Erythroblast (primary cell): Measurements from ENCODE around the gene SNAPC3.

Experiments used
- DNase-seq, 2 experiments: peaks; one replicate each; lab custom pipeline; 2025; lab: John Stamatoyannopoulos, UW
- GATA1 ChIP-seq: IDR thresholded peaks from 2 replicates; pipeline ENCODE4 v1.6.1; 2011; ENCODE audit warnings: low read depth, mild to moderate bottlenecking, control low read depth, low read length, moderate library complexity
- POLR2A ChIP-seq: IDR thresholded peaks from 2 replicates; pipeline ENCODE4 v1.6.1; 2011; ENCODE audit warnings: mild to moderate bottlenecking, low read length

Gene SNAPC3

GRCh38 chr9:15491950-15492349 is 69.3 kb downstream of the SNAPC3 start:
- DNase-seq: no peak
- TF ChIP-seq GATA1 (no peak), POLR2A (no peak)

DNA sequence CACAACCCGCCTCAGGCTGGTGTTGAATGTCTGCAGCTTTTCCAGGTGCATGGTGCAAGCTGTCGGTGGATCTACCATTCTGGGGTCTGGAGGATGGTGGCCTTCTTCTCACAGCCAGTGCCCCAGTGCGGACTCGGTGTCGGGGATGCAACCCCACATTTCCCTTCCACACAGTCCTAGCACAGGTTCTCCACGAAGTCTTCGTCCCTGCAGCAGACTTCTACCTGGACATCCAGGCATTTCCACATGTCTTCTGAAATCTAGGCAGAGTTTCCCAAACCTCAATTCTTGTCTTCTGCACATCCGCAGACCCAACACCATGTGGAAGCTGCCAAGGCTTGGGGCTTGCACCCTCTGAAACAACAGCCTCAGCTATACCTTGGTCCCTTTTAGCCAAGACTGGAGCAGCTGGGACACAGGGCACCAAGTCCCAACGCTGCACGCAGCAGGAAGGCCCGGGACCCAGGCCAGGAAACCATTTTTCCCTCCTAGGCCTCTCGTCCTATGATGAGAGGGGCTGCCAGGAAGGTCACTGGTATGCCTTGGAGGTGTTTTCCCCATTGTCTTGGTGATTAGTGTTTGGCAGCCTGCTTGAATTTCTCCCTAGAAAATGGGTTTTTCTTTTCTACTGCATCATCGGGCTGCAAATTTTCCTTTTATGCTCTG is 69.9 kb downstream of the SNAPC3 start:
- TF ChIP-seq POLR2A (no peak), GATA1 (no peak)
- no peak for DNase-seq

GRCh38 chr9:15498246-15498995 is 75.7 kb downstream of the SNAPC3 start:
- TF ChIP-seq POLR2A (no peak), GATA1 (no peak)

GRCh38 chr9:15499139-15499538 is 76.5 kb downstream of the SNAPC3 start:
- no peak for DNase-seq
- TF ChIP-seq POLR2A: no peak
- TF ChIP-seq GATA1: no peak

More at GRCh38 chr9:15498246-15498995, 75.7 kb downstream of the SNAPC3 start:
- no peak for DNase-seq

GRCh38 chr9:15501179-15501578 is 78.5 kb downstream of the SNAPC3 start:
- TF ChIP-seq POLR2A (no peak), GATA1 (no peak)
- DNase-seq: no peak

DNA sequence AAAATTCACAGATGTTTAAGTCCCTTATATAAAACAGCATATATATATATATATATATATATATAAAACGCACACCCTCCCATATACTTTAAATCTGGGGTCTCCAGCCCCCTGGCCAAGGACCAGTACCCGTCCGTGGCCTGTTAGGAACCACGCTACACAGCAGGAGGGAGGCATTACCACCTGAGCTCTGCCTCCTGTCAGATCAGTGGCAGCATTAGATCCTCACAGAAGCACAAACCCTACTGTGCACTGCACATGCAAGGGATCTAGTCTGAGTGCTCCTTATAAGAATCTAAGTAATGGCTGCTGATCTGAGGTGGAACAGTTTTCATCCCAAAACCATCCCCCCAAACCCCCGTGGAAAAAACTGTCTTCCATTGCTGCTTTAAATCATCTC is 79.1 kb downstream of the SNAPC3 start:
- DNase-seq: no peak
- TF ChIP-seq POLR2A (no peak), GATA1 (no peak)

GRCh38 chr9:15505921-15506320 is 83.2 kb downstream of the SNAPC3 start:
- no peak for DNase-seq
- TF ChIP-seq POLR2A (no peak), GATA1 (no peak)

GRCh38 chr9:15509931-15510788 is 87.5 kb downstream of the SNAPC3 start:
- peak; percentile 76 to 84 for DNase-seq

DNA sequence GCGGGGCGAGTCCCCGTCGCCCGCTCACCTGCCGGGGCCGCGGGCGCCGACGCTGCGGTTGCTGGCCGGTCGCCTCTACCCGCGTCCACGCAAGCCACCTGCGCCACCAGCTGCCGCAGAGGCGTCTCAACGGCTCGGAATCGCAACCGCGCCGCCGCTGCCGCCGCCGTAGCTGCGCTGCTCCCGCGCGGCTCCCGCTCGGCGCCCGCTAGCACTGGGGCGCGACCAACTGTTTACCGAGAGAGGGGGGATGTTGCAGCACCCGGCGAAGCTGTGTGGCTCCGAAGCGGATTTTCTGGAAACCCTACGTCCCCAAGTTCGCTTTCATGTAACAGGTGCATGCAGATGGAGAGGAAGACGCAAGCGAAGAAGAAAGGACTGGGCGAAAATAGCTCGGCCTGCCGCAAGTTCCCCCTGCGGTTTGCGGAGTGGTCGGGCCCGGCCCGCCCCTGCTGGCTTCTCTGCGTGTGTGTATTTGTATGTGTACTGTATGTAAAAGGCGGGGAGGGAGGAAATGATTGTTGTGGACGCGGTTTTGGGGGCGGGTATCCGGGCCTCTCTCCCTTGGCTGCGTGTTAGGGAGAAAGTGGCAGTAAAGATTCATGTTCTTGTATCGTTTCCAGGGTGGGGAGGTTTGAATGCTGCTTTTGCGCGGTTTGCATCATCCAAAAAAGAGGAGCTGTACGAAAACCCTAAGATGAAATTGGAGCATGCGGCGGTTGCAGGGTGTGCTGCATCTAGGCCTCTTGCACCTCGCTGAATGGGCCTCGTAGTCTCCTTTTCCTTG is 88.3 kb downstream of the SNAPC3 start, which contains the start of gene PSIP1:
PSIP1 (minus strand) TSS at position 182 of the 787 bp plus-strand sequence. CDS start 782 bp downstream, outside the sequence.
- DNase-seq: peak; percentile 93 to 96

More at GRCh38 chr9:15509931-15510788, 87.5 kb downstream of the SNAPC3 start:
- TF ChIP-seq GATA1 (no peak), POLR2A (no peak)

More for the DNA sequence above, 88.3 kb downstream of the SNAPC3 start, which contains the start of gene PSIP1:
- peak; percentile 84 for TF ChIP-seq POLR2A
- TF ChIP-seq GATA1: no peak
